HL-60 (cell line): Measurements from ENCODE around the gene USP3.

Experiments used
- CTCF ChIP-seq: IDR thresholded peaks from one replicate; pipeline ENCODE4 v1.5.1; 2011; ENCODE audit warnings: low read length, control low read depth, inconsistent platforms; ENCODE audit not compliant: insufficient read depth
- GABPA ChIP-seq: IDR thresholded peaks from 2 replicates; pipeline ENCODE4 v1.6.1; 2012; ENCODE audit warnings: low read depth
- POLR2AphosphoS5 ChIP-seq: IDR thresholded peaks from 2 replicates; pipeline ENCODE4 v1.6.1; 2012; ENCODE audit warnings: low read depth
- REST ChIP-seq: IDR thresholded peaks from 2 replicates; pipeline ENCODE4 v1.6.1; 2012; ENCODE audit warnings: low read depth; ENCODE audit not compliant: insufficient replicate concordance
- SPI1 ChIP-seq: IDR thresholded peaks from 2 replicates; pipeline ENCODE4 v1.6.1; 2012; ENCODE audit warnings: low read depth, mild to moderate bottlenecking, borderline replicate concordance

- TF ChIP-seq CTCF (no peak), REST (no peak), POLR2AphosphoS5 (no peak), SPI1 (no peak), GABPA (no peak)
Measured at GRCh38 chr15:63556736-63557135, 52.3 kb downstream of the USP3 start.
